SU-DHL-6 (cell line): ENCODE measurements around the gene COL1A1.

Experiments
- CTCF ChIP-seq: fragments of 200-600 bp; sonication (generic); IDR thresholded peaks from one replicate; pipeline ENCODE4 v1.5.1; 2017; ENCODE audit warnings: antibody characterized with exemption, mild to moderate bottlenecking, low read length, moderate library complexity; ENCODE audit not compliant: insufficient read depth, poor library complexity, severe bottlenecking
- EZH2phosphoT487 ChIP-seq: fragments of 200-600 bp; sonication (generic), shearing (Covaris generic); conservative IDR thresholded peaks from 2 replicates; pipeline ENCODE4 v1.6.1; 2018; ENCODE audit warnings: mild to moderate bottlenecking, antibody characterized with exemption, low read length, moderate library complexity, mixed read lengths

- no peak for TF ChIP-seq CTCF
- no peak for TF ChIP-seq EZH2phosphoT487
These were observed 9.9 kb downstream of the COL1A1 start for GRCh38 chr17:50191359-50192143.
